ENCODE data around the gene NTRK2.
A peak's percentile ranks its signal among the peaks of the same experiment; 100 is the strongest.

NTRK2 gene

DNA sequence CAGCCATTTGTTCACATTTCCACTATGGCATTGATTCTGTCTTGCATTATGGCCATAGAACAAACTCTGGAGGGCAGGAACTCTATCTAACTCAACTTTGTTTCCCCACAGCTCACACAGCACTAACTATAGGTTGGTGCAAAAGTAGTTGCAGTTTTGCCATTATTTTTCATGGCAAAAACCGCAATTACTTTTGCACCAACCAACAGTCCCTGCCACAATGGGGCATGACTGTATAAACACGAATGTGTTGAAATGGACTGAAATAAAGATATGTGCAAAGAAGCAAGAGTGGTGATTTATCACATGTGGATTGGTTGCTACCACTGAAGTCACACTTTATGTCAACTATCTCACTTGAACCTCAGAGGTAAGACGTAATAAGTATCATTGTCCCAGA is 338.7 kb downstream of the NTRK2 start:
- in situ Hi-C loops (cut with HindIII; ENCODE audit: low sequenced_read_pairs): no loop called here
- no peak for DNase-seq (ENCODE audit: low read depth)
- TF ChIP-seq, protein P1, sequence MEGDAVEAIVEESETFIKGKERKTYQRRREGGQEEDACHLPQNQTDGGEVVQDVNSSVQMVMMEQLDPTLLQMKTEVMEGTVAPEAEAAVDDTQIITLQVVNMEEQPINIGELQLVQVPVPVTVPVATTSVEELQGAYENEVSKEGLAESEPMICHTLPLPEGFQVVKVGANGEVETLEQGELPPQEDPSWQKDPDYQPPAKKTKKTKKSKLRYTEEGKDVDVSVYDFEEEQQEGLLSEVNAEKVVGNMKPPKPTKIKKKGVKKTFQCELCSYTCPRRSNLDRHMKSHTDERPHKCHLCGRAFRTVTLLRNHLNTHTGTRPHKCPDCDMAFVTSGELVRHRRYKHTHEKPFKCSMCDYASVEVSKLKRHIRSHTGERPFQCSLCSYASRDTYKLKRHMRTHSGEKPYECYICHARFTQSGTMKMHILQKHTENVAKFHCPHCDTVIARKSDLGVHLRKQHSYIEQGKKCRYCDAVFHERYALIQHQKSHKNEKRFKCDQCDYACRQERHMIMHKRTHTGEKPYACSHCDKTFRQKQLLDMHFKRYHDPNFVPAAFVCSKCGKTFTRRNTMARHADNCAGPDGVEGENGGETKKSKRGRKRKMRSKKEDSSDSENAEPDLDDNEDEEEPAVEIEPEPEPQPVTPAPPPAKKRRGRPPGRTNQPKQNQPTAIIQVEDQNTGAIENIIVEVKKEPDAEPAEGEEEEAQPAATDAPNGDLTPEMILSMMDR (IDR thresholded peaks at IDR 0.05; ENCODE audit: low read depth, low read length, missing control alignments): no peak
- no peak overlapping the region for H3K4me3 ChIP-seq (ENCODE audit: low read depth, low read length)

DNA sequence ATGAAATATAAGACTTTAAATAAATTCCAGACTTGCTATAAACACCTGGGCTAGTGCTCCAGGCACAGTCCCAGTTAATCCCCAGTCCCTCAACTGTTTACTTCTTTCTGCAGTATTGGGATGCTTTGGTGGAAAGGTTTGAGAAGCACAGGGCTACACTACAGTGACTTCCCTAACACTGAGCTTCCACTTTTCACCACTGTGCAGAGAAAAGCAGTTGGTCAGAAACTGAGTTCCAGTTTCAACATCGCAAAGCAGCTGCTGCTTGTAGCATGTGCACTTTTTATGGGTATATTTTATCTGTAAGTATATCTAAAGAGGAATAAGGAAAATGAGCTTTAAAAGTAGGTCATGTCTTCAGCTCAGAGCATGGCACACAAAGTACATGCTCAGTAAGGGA is 339.7 kb downstream of the NTRK2 start:
- TF ChIP-seq, protein P1 (IDR thresholded peaks at IDR 0.05; ENCODE audit: low read depth, low read length, missing control alignments): no peak
- H3K4me3 ChIP-seq (ENCODE audit: low read depth, low read length): no peak overlapping the region
- DNase-seq (ENCODE audit: low read depth): no peak
- in situ Hi-C loops (cut with HindIII; ENCODE audit: low sequenced_read_pairs): no loop called here

DNA sequence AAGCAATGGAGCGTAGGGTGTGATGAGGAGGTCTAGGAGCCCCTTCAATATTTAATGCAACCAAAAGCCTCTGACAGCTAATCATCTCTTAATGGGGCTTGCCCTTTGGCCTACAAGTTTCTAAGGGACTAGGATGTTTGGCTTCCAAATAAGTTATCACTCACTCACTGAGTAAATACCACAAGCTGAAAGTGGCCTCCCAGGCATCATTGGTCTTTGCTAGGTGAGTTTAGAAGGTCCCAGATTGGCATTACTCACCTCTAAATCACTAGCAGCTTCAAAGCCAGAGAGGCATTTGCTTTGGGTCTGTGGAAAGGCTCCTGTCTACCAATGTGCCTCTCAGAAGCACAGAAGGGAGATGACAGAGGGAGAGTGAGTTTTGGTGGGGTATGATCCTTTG is 344.2 kb downstream of the NTRK2 start:
- no peak overlapping the region for H3K4me3 ChIP-seq (ENCODE audit: low read depth, low read length)
- no peak for DNase-seq (ENCODE audit: low read depth)
- TF ChIP-seq, protein P1 (IDR thresholded peaks at IDR 0.05; ENCODE audit: low read depth, low read length, missing control alignments): no peak
- in situ Hi-C loops (cut with HindIII; ENCODE audit: low sequenced_read_pairs): no loop called here

DNA sequence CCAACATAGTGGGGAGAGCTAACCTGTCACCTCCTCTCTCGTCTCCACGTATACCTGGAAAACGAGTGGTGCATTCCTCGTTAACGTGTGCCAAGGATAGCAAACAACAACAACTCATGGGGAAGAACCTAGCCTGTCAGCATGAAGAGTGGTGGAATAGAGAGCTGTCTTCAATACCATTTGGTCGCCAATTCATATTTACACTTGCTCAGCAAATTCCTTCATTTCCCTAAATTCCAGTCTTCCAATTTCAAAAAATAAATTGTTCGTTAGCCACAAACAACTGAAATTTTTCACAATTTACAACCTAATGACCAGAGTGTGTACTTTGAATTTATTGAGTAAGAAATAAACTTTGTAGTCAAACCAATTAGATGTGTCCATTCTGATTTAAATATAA is 344.8 kb downstream of the NTRK2 start:
- TF ChIP-seq, protein P1 (IDR thresholded peaks at IDR 0.05; ENCODE audit: low read depth, low read length, missing control alignments): no peak
- no peak overlapping the region for H3K4me3 ChIP-seq (ENCODE audit: low read depth, low read length)
- DNase-seq (ENCODE audit: low read depth): no peak
- in situ Hi-C loops (cut with HindIII; ENCODE audit: low sequenced_read_pairs): no loop called here

DNA sequence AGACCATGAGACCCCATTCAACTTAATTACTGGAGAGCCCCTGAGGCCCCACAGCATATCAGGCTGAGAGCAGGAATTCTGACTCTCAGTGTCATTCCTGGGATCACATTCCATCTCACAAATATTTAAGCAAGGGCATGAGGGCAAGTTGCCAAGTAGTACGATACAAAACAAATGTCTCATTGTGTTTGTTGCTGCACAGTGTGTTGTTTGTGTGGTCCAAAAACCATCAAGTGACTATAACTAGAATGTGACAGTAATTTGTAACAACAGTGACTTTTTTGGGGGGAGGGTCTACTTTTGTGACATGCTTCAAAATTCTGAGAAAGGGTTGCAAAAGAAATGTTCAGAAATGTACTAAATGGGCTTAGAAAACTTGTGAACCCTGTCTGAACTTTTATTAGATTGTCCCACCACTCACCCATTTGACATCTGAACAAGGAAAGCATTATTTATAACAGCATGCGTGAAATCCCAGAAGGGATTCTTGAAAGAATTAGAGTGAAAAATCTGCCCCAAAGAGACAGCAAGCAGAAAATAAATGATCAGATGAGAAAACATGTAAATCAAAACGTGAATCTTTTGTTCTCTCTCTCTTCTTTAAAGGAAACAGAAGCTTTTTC is 347.0 kb downstream of the NTRK2 start:
- in situ Hi-C loops (cut with HindIII; ENCODE audit: low sequenced_read_pairs): no loop called here
- no peak for DNase-seq (ENCODE audit: low read depth)
- TF ChIP-seq, protein P1 (IDR thresholded peaks at IDR 0.05; ENCODE audit: low read depth, low read length, missing control alignments): no peak
- no peak overlapping the region for H3K4me3 ChIP-seq (ENCODE audit: low read depth, low read length)

DNA sequence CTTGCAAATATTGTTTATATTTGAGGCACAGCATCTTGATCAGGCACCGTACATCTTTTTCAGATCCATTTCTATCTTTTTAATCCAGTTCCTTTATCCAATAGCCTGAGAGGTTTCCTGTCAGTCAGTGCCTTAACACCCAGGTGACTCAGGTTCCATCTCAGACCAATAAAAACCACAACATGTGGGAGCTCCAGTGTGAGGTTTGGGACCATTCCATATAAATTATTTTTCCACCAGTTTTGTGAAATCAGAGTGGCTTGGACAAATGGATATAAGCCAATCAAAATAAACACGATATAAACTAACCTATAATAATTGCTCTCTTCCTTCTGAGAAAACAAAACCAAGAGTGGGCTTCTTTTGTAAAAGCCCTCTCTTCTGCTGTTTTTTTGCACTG is 351.3 kb downstream of the NTRK2 start:
- TF ChIP-seq, protein P1 (IDR thresholded peaks at IDR 0.05; ENCODE audit: low read depth, low read length, missing control alignments): no peak
- no peak overlapping the region for H3K4me3 ChIP-seq (ENCODE audit: low read depth, low read length)
- DNase-seq (ENCODE audit: low read depth): peak; percentile 65
- in situ Hi-C loops (cut with HindIII; ENCODE audit: low sequenced_read_pairs): no loop called here
